OCI-LY7 (cell line): ENCODE data around the gene INHA. TPM values are rescaled to one million over a fixed set of nuclear protein-coding genes. Genes with fewer than 3 reads are reported as not detected.

ENCODE experiments used
- BruUV-seq: library from RNA; stranded (reverse); fragments of 400-500 nt; replicated peaks from 2 replicates; lab custom pipeline; 2021; lab: Mats Ljungman, UMichigan
- CTCF ChIA-PET: fragments of 300-600 bp; sonication (Branson Sonifier 250); formaldehyde crosslinking; loops from one replicate; lab custom pipeline; 2022; ENCODE audit warnings: antibody characterized with exemption; ENCODE audit not compliant: unreplicated experiment; lab: Charles Lee
- POLR2A ChIA-PET: fragments of 300-600 bp; sonication (Branson Sonifier 250); formaldehyde crosslinking; loops from one replicate; lab custom pipeline; 2022; ENCODE audit warnings: antibody characterized with exemption; lab: Charles Lee
- DNase-seq: peaks from one replicate; pipeline ENCODE4 v3.0.0-alpha.2; 2015; ENCODE audit warnings: low spot score
- H2AFZ ChIP-seq: fragments of 200-600 bp; sonication (generic), shearing (Covaris generic); 2 replicates; pipeline ENCODE4 v1.6.1; 2014; ENCODE audit warnings: mild to moderate bottlenecking, antibody characterized with exemption, low read length, moderate library complexity
- H3K27ac ChIP-seq: fragments of 200-600 bp; sonication (generic); 2 replicates; pipeline ENCODE4 v1.5.1; 2014; ENCODE audit warnings: mixed run types, low read depth, mild to moderate bottlenecking, moderate library complexity, low read length, inconsistent platforms; ENCODE audit not compliant: poor library complexity, severe bottlenecking
- H3K36me3 ChIP-seq: fragments of 200-600 bp; sonication (generic); 2 replicates; pipeline ENCODE4 v1.6.1; 2014; ENCODE audit warnings: mild to moderate bottlenecking, antibody characterized with exemption, low read length, moderate library complexity, mixed read lengths; ENCODE audit not compliant: insufficient read depth
- H3K4me1 ChIP-seq: fragments of 200-600 bp; sonication (generic); 2 replicates; pipeline ENCODE4 v1.5.1; 2014; ENCODE audit warnings: mild to moderate bottlenecking, low read length; ENCODE audit not compliant: insufficient read depth, poor library complexity, severe bottlenecking
- H3K4me2 ChIP-seq: fragments of 200-600 bp; sonication (generic); 2 replicates; pipeline ENCODE4 v1.6.1; 2014; ENCODE audit warnings: mild to moderate bottlenecking, low read length
- H3K4me3 ChIP-seq: fragments of 200-600 bp; sonication (generic); 2 replicates; pipeline ENCODE4 v1.5.1; 2014; ENCODE audit warnings: mild to moderate bottlenecking, low read depth, low read length; ENCODE audit not compliant: poor library complexity, severe bottlenecking
- H3K79me2 ChIP-seq: fragments of 200-600 bp; sonication (generic); 2 replicates; pipeline ENCODE4 v1.6.1; 2016; ENCODE audit warnings: low read depth, mild to moderate bottlenecking, low read length, moderate library complexity, mixed read lengths; ENCODE audit not compliant: insufficient read depth
- H3K9me2 ChIP-seq: fragments of 200-600 bp; sonication (generic); 2 replicates; pipeline ENCODE4 v1.6.1; 2016; ENCODE audit warnings: mild to moderate bottlenecking, low read length, mixed read lengths; ENCODE audit not compliant: insufficient read depth
- H3K9me3 ChIP-seq: fragments of 200-600 bp; sonication (generic); 2 replicates; pipeline ENCODE4 v1.6.1; 2014; ENCODE audit warnings: mild to moderate bottlenecking, mixed run types, low read length, mixed read lengths
- H4K20me1 ChIP-seq: fragments of 200-600 bp; sonication (generic); 2 replicates; pipeline ENCODE4 v1.6.1; 2014; ENCODE audit warnings: mild to moderate bottlenecking, antibody characterized with exemption, low read length, moderate library complexity, mixed read lengths; ENCODE audit not compliant: insufficient read depth
- CTCF ChIP-seq: fragments of 200-600 bp; sonication (generic); conservative IDR thresholded peaks from 2 replicates; pipeline ENCODE4 v1.5.1; 2014; ENCODE audit warnings: mild to moderate bottlenecking, antibody characterized with exemption, low read length, moderate library complexity, mixed read lengths
- EZH2phosphoT487 ChIP-seq: fragments of 200-600 bp; sonication (generic); IDR thresholded peaks from 2 replicates; pipeline ENCODE4 v1.6.1; 2018; ENCODE audit warnings: low read depth, borderline replicate concordance, mild to moderate bottlenecking, mixed run types, antibody characterized with exemption, low read length, moderate library complexity, mixed read lengths
- intact Hi-C: fragments of 100-400 bp; cut with micrococcal nuclease; formaldehyde crosslinking; loops from one replicate; pipeline ENCODE4 v1.10.0; 2022; ENCODE audit not compliant: unreplicated experiment
- total RNA-seq, 2 experiments: library from RNA; depleted of rRNA in 1 of 2; stranded (reverse); fragments of >200 nt in 1 of 2; shearing (Covaris generic) in 1 of 2; gene quantifications; 2 replicates each; pipeline ENCODE4 v1.2.3, GENCODE V29; 2014 to 2022

Gene INHA
- total RNA-seq, 2 experiments from 2014 or later: not detected

- no peaks in the 10 kb centered on the region for H3K9me2 ChIP-seq
- intact Hi-C loops: no loop called here
- no peaks in the 10 kb centered on the region for H3K9me3 ChIP-seq
- no peak for DNase-seq
- no peak overlapping the region for H3K4me2 ChIP-seq
- ChIA-PET CTCF (interaction anchor here (0.7 kb wide), 1 partner anchor 122 kb away, joined by 3 read pairs; no protein-coding TSS in a partner anchor), POLR2A (no interaction called here)
- H3K4me3 ChIP-seq: no peak overlapping the region
- no peak for TF ChIP-seq CTCF
- TF ChIP-seq EZH2phosphoT487: no peak
- no peaks in the 10 kb centered on the region for H3K79me2 ChIP-seq
- no TSS peak for BruUV-seq
- H3K36me3 ChIP-seq: no peaks in the 10 kb centered on the region
- H4K20me1 ChIP-seq: no peaks in the 10 kb centered on the region
- no peak overlapping the region for H3K27ac ChIP-seq
- no peak overlapping the region for H2AFZ ChIP-seq
- H3K4me1 ChIP-seq: no peaks in the 10 kb centered on the region
Measured at GRCh38 chr2:219527076-219527394, 45.1 kb upstream of the INHA start.

DNA sequence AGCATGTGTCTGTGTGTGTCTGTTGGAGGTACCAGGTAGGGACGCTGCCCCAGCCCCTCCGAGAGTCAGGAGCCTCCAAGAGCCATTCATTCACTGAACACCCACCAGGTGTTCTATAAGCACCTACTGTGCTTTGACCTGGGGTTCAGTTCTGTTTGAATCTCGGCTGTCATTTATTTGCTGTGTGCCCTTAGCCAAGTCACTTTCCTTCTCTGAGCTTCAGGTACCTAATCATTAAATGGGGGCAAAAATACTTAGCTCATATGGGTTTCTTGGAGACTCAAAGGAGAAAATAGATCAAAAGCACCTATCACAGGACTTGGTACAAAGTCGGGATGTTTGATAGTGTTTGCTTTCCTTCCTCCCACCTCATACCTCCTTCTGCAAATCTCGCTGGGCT is 44.6 kb upstream of the INHA start:
- Histone ChIP-seq H3K4me1 (no peaks in the 10 kb centered on the region), H3K9me2 (no peaks in the 10 kb centered on the region), H3K79me2 (no peaks in the 10 kb centered on the region), H2AFZ (no peak overlapping the region), H3K36me3 (no peaks in the 10 kb centered on the region), H3K4me2 (no peak overlapping the region), H3K27ac (no peak overlapping the region), H3K9me3 (no peaks in the 10 kb centered on the region), H3K4me3 (no peak overlapping the region), H4K20me1 (no peaks in the 10 kb centered on the region)
- no peak for DNase-seq
- ChIA-PET CTCF (interaction anchor here (0.7 to 0.8 kb wide), 2 partner anchors 32 to 123 kb away, joined by 3 to 4 read pairs; no protein-coding TSS in a partner anchor), POLR2A (no interaction called here)
- no TSS peak for BruUV-seq
- TF ChIP-seq CTCF: no peak
- no peak for TF ChIP-seq EZH2phosphoT487
- intact Hi-C loops: no loop called here

- TF ChIP-seq CTCF: peak; percentile 95
- no peak for TF ChIP-seq EZH2phosphoT487
- ChIA-PET CTCF (interaction anchor here (0.6 to 3.1 kb wide), 9 partner anchors 10 to 473 kb away, joined by 3 to 23 read pairs (median 3); partner anchors contain the start of gene GMPPA), POLR2A (no interaction called here)
- Histone ChIP-seq H2AFZ (no peak overlapping the region), H3K79me2 (no peaks in the 10 kb centered on the region), H3K9me3 (no peaks in the 10 kb centered on the region), H3K36me3 (no peaks in the 10 kb centered on the region), H3K9me2 (no peaks in the 10 kb centered on the region), H3K4me2 (no peak overlapping the region), H4K20me1 (no peaks in the 10 kb centered on the region), H3K4me1 (no peaks in the 10 kb centered on the region), H3K27ac (no peak overlapping the region), H3K4me3 (no peak overlapping the region)
- DNase-seq: peak; percentile 81
- intact Hi-C loops: loop anchor here (1.0 kb wide), 4 partner anchors 35 to 127 kb away; no protein-coding TSS in a partner anchor
- no TSS peak for BruUV-seq
Measured at GRCh38 chr2:219530048-219530963, 41.8 kb upstream of the INHA start.
